Immature natural killer cell (primary cell): Measurements from ENCODE around the gene MLLT3. TPM values are rescaled to one million over a fixed set of nuclear protein-coding genes. Genes with fewer than 3 reads are reported as not detected.

ENCODE experiments used
- DNase-seq, 3 donors: peaks; one replicate each; pipeline ENCODE4 v3.0.0; 2022; ENCODE audit warnings: mixed read lengths in 1 of 3
- H3K27ac Mint-ChIP-seq, 6 donors: one replicate each; pipeline ENCODE4 v1.8.0; 2020; ENCODE audit warnings: mixed read lengths in 6 of 6, mild to moderate bottlenecking in 5 of 6, inconsistent platforms in 4 of 6, moderate library complexity in 3 of 6
- H3K27me3 Mint-ChIP-seq, 3 donors: one replicate each; pipeline ENCODE4 v1.8.0; 2020 to 2021; ENCODE audit warnings: low read depth in 3 of 3, mild to moderate bottlenecking in 3 of 3, mixed read lengths in 3 of 3, moderate library complexity in 3 of 3, inconsistent platforms in 1 of 3
- H3K36me3 Mint-ChIP-seq, 3 donors: one replicate each; pipeline ENCODE4 v1.8.0; 2020; ENCODE audit warnings: mixed read lengths in 3 of 3, inconsistent platforms in 2 of 3, mild to moderate bottlenecking in 2 of 3
- H3K4me1 Mint-ChIP-seq, 2 donors: one replicate each; pipeline ENCODE4 v1.8.0; 2020; ENCODE audit warnings: inconsistent platforms in 2 of 2, mild to moderate bottlenecking in 2 of 2, mixed read lengths in 2 of 2, moderate library complexity in 1 of 2
- H3K4me3 Mint-ChIP-seq, 5 donors: one replicate each; pipeline ENCODE4 v1.8.0; 2020; ENCODE audit warnings: mild to moderate bottlenecking in 5 of 5, mixed read lengths in 5 of 5, inconsistent platforms in 3 of 5, moderate library complexity in 3 of 5
- H3K9me3 Mint-ChIP-seq, 6 donors: one replicate each; pipeline ENCODE4 v1.8.0; 2020; ENCODE audit warnings: mild to moderate bottlenecking in 6 of 6, mixed read lengths in 6 of 6, inconsistent platforms in 4 of 6, moderate library complexity in 3 of 6
- polyA plus RNA-seq, 3 donors: library from polyadenylated mRNA; unstranded; fragments of 300-500 nt; fragmentation: Illumina TruSeq; gene quantifications; one replicate each; pipeline ENCODE4 v1.2.3, GENCODE V29; 2021

The MLLT3 gene
- polyA plus RNA-seq, 3 donors from 2014 or later: 3.0 to 16.1 (median 13.7) TPM

DNA sequence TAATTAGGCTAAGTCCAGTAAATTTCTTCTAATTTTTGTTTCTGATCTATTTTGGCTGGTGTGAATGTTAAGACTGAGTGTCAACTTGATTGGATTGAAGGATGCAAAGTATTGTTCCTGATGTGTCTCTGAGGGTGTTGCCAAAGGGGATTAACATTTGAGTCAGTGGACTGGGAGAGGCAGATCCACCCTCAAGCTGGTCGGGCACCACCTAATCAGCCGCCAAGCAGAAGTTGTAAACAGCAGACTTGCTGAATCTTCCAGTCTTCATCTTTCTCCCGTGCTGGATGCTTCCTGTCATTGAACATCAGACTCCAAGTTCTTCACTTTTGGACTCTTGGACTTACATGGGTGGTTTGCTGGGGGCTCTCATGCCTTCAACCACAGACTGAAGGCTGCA lies 21.4 kb upstream of the MLLT3 start:
- peaks cover 9 to 10% of the 10 kb centered on the region in 2 donors for H3K4me1 Mint-ChIP-seq

DNA sequence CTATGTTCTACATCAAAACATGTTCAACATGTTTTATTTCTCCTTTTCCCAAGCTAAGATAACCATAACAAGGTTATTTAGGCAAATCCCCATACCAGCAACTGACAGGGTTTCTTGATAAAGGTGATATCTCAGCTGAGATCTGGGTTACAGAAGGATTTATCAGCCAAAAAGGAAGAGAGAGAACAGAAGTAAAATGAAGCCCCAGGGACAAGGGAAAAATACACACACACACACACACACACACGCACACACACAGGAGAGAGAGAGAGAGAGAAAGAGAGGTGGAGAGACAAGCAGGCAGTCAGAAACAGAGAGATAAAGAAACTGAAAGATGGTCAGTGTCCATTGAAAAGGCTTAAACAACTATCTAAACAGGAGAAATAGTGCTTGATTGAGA lies 19.7 kb upstream of the MLLT3 start:
- Mint-ChIP-seq H3K4me3 (no peak overlapping the region), H3K9me3 (no peaks in the 10 kb centered on the region), H3K36me3 (no peaks in the 10 kb centered on the region), H3K27me3 (peaks cover 1 to 10% (median 2%) of the 10 kb centered on the region in 3 donors), H3K4me1 (peaks cover 9 to 10% of the 10 kb centered on the region in 2 donors), H3K27ac (no peak overlapping the region)
- no peak for DNase-seq

More for the DNA sequence above, 21.4 kb upstream of the MLLT3 start:
- no peaks in the 10 kb centered on the region for H3K36me3 Mint-ChIP-seq
- peaks cover 1 to 6% (median 2%) of the 10 kb centered on the region in 3 donors for H3K27me3 Mint-ChIP-seq
- no peak for DNase-seq
- no peak overlapping the region for H3K27ac Mint-ChIP-seq
- no peaks in the 10 kb centered on the region for H3K9me3 Mint-ChIP-seq
- H3K4me3 Mint-ChIP-seq: no peak overlapping the region

GRCh38 chr9:20640331-20641187 lies 18.3 kb upstream of the MLLT3 start:
- no peaks in the 10 kb centered on the region for H3K36me3 Mint-ChIP-seq
- H3K4me3 Mint-ChIP-seq: peak overlapping the region in 1 of 5 donors; percentile 1
- H3K9me3 Mint-ChIP-seq: no peaks in the 10 kb centered on the region
- H3K27ac Mint-ChIP-seq: no peak overlapping the region
- peak; percentile 36 to 45 (median 38) for DNase-seq
- H3K27me3 Mint-ChIP-seq: peaks cover 0 to 14% (median 2%) of the 10 kb centered on the region in 3 donors
- H3K4me1 Mint-ChIP-seq: peaks cover 9 to 10% of the 10 kb centered on the region in 2 donors

DNA sequence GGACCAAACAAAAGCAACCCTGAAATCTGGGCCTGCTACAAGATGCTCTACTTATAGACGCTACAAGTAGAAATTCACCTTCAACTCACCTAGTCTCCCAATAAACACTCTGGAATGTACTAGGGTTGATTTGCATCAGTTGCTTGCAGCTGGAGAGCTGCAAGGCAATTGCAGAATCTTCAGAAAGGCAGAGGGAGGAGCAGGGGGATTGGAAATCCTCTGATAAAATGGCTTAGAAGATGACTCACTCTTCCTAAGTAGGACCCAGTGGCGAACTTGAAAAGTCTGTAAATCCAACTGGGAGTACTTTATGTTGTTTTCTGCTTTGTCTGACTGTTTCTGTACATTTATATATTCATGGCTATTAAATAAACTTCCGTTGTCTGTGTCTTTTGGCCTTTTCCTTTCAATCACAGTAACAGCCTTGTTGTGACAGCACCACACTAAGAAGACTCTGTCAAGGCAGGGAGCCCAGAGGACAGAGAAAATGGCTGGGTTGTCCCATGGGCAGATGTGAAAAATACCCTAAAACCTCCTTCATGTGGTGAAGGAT lies 14.7 kb upstream of the MLLT3 start:
- Mint-ChIP-seq H3K36me3 (no peaks in the 10 kb centered on the region), H3K4me3 (no peak overlapping the region), H3K27ac (no peak overlapping the region), H3K9me3 (no peaks in the 10 kb centered on the region), H3K27me3 (peaks cover 1 to 14% (median 2%) of the 10 kb centered on the region in 3 donors), H3K4me1 (peaks cover 9 to 10% of the 10 kb centered on the region in 2 donors)
- DNase-seq: no peak

GRCh38 chr9:20634895-20635294 lies 12.6 kb upstream of the MLLT3 start:
- Mint-ChIP-seq H3K27ac (no peak overlapping the region), H3K27me3 (peaks cover 2 to 12% (median 4%) of the 10 kb centered on the region in 3 donors), H3K4me1 (peaks cover 0 to under 1% of the 10 kb centered on the region in 2 donors), H3K9me3 (no peaks in the 10 kb centered on the region), H3K4me3 (no peak overlapping the region), H3K36me3 (no peaks in the 10 kb centered on the region)
- no peak for DNase-seq

DNA sequence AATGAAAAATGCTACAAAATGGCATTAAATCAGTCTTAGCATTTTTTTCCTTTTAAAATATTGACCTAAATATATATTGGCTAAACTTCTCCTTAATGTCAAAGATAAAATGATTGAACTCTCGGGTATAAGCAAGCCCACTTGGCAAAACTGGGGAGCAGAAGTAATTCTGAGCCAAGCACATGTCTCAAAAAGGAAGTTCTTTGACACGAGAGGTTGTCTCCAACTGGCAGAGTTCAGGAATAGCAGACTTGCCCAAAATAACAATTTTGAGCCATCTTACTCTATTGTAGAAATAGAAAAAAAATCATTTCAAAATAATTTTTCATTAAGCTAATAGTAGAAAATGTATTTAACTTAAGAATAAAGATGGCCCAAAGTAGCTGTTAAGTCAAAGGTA lies 10.4 kb upstream of the MLLT3 start:
- H3K9me3 Mint-ChIP-seq: no peaks in the 10 kb centered on the region
- DNase-seq: no peak
- no peaks in the 10 kb centered on the region for H3K4me1 Mint-ChIP-seq
- H3K27me3 Mint-ChIP-seq: peaks cover 1 to 7% (median 4%) of the 10 kb centered on the region in 3 donors
- H3K27ac Mint-ChIP-seq: no peak overlapping the region
- H3K4me3 Mint-ChIP-seq: no peak overlapping the region
- H3K36me3 Mint-ChIP-seq: no peaks in the 10 kb centered on the region

DNA sequence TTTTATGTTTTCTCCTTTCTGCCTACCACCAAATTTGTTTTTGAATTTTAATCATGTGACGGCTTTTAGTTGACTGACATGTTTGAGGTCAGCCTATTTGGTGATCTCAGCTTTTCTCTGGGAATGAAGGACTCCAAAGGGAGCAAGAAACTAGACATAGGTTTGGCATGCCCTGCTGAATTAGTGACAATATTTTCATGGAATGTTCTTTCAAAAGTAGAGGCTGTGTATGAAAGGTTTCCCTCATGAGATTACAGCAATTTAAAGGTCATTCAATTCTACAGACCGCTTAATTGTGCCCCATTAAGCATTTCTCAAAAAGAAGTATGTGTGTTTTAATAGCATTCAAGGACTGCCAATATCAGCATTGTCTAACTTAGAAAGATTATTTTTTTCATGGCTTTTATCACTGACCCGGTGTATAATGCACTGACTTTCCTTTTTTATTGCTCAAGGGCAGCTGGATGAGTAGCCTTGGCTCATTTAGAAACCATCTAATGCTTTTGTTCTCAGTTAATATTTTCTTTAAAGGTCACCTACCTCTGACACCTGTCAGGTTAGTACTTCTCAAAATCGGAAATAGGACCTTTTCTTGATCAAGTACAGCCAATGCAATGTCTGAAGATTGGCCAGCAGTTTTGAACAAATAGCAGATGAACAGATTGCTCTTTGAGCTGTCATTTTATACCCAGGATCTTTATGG lies 8.1 kb upstream of the MLLT3 start:
- Mint-ChIP-seq H3K27me3 (peaks cover 0 to 4% (median 0%) of the 10 kb centered on the region in 3 donors), H3K4me3 (no peak overlapping the region), H3K27ac (no peak overlapping the region), H3K4me1 (no peaks in the 10 kb centered on the region), H3K9me3 (no peaks in the 10 kb centered on the region), H3K36me3 (no peaks in the 10 kb centered on the region)
- no peak for DNase-seq

DNA sequence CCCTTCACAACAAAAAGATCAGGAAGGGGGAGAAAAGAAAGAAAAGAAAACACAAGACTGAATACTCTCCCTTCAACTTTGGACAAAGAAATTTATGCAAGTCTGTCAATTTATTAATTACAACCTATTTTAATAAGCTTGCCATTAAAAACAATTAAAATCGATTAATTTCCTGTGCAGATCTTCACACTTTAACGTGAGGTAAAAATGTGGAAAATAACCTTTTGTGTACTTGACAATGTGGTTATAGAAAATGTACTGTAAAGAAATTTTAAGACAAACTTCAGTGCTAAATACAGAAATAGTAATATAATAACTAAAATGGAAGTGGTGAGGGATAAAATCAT lies 2.7 kb upstream of the MLLT3 start:
- peaks cover 31% of the 10 kb centered on the region in 2 donors for H3K4me1 Mint-ChIP-seq
- H3K27ac Mint-ChIP-seq: peak overlapping the region in 5 of 6 donors; percentile 82 to 96 (median 94)
- peaks cover 18 to 36% (median 21%) of the 10 kb centered on the region in 3 donors for H3K27me3 Mint-ChIP-seq
- H3K36me3 Mint-ChIP-seq: no peaks in the 10 kb centered on the region
- H3K9me3 Mint-ChIP-seq: no peaks in the 10 kb centered on the region
- H3K4me3 Mint-ChIP-seq: peak overlapping the region; percentile 90 to 99 (median 98)
- no peak for DNase-seq

GRCh38 chr9:20624201-20625002 lies 2.1 kb upstream of the MLLT3 start:
- Mint-ChIP-seq H3K4me3 (peak overlapping the region; percentile 90 to 99 (median 98)), H3K9me3 (no peaks in the 10 kb centered on the region), H3K4me1 (peaks cover 37% of the 10 kb centered on the region in 2 donors), H3K27ac (peak overlapping the region; percentile 82 to 96 (median 94)), H3K36me3 (no peaks in the 10 kb centered on the region), H3K27me3 (peaks cover 20 to 38% (median 22%) of the 10 kb centered on the region in 3 donors)
- peak; percentile 49 to 56 (median 50) for DNase-seq

DNA sequence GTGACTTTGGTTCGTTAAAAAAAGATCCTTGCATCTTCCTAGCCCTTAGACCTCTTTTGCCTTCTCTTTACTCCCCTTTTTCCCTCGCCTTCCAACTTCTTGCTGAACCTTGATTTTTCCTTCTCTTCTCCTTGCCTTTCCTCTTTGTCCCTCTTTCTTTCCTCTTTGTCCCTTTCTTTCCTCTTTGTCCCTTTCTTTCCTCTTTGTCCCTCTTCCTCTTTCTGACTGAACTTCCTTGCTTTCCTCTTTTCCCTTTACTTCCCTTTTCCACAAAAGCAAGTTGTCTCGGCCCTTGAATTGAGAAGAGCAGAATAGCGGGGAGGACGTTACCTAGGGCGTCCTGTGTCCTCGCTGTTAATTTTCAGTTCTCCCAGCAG lies 1.4 kb upstream of the MLLT3 start:
- no peak for DNase-seq
- Mint-ChIP-seq H3K27me3 (peaks cover 20 to 38% (median 22%) of the 10 kb centered on the region in 3 donors), H3K4me3 (peak overlapping the region; percentile 90 to 99 (median 98)), H3K4me1 (peaks cover 43 to 44% of the 10 kb centered on the region in 2 donors), H3K9me3 (no peaks in the 10 kb centered on the region), H3K27ac (peak overlapping the region; percentile 82 to 96 (median 94)), H3K36me3 (no peaks in the 10 kb centered on the region)

DNA sequence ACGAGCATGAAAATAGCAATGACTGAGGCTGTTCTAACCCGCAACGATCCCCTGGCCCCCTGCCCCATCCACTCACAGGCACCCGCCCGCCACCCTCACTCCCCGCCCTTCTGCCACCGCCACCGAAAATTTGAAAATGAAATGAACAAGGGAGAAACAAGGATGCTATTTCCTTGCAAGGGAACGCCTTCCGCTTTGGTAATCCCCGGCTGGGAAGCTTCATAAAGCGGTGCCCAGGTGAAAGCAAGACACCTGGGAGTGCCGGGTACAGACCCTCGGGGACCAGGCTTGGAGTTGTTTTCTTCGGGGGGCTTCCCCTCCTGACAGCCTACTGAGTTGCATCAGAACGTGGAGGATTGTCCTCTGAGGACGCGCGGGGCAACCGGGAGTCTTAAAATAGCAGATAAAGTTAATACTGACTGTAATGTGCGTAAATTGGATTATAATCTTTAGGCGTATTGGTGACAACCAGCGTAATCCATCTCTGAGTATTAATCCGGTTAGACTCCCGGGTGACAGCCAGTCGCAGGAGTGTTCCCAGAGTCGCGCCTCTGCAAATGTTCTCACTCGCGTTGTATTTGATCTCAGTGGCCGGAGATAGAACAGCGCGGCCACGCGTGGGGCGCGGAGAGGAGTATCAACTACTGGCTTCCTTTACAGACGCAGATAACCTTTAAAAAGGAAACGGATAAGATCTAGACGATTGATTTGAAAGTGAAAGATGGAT lies 885 bp upstream of the MLLT3 start:
- Mint-ChIP-seq H3K36me3 (no peaks in the 10 kb centered on the region), H3K27me3 (peaks cover 20 to 38% (median 22%) of the 10 kb centered on the region in 3 donors), H3K4me3 (peak overlapping the region; percentile 90 to 99 (median 98)), H3K9me3 (no peaks in the 10 kb centered on the region), H3K27ac (peak overlapping the region; percentile 82 to 96 (median 94)), H3K4me1 (peaks cover 47 to 49% of the 10 kb centered on the region in 2 donors)
- peak; percentile 73 to 75 (median 74) for DNase-seq

- Mint-ChIP-seq H3K27ac (peak overlapping the region; percentile 86 to 98 (median 94)), H3K36me3 (no peaks in the 10 kb centered on the region), H3K4me3 (peak overlapping the region; percentile 98 to 99 (median 98)), H3K4me1 (peaks cover 47 to 51% of the 10 kb centered on the region in 2 donors), H3K9me3 (no peaks in the 10 kb centered on the region), H3K27me3 (peaks cover 20 to 38% (median 22%) of the 10 kb centered on the region in 3 donors)
- peak; percentile 58 to 73 (median 66) for DNase-seq
These were observed 599 bp downstream of the MLLT3 start for GRCh38 chr9:20621471-20622329.
